ENCODE measurements around the gene CDY1B. TPM values are rescaled to one million over a fixed set of nuclear protein-coding genes. Genes with fewer than 3 reads are reported as not detected.
"Not testable (repeated sequence)": the region's sequence is repeated elsewhere in the genome, so short reads cannot be mapped to it uniquely, and the experiment has no call there.

CDY1B gene
- total RNA-seq, result not detected
- polyA plus RNA-seq, result not detected
- long read RNA-seq, donor 1, result 0 reads
- long read RNA-seq, donor 2, result 0 reads
- long read RNA-seq, donor 3, result 0 reads
- long read RNA-seq, donor 4, result 0 reads
- long read RNA-seq, donor 5, result 0 reads

DNA sequence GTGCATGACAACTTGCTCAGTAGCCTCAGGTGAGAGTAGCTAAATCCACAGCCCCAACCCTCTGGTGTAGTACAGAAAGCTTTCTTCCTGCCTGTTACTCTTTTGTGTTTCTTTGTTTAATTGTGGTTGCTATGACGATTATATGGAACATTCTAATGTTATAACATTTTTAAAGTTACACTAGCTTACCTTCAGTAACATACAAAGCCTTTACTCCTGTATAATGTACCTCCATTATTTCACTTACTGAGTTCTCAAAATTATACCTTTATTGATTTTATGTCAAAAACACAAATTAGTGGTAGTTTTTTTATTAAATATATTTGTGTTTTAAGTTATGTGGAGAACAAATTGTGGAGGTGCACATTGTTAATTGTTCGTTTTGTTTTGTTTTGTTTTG, at the start of gene CDY1B:
Gene CDY1B, minus strand, starts transcription at position 101 of the 400 bp plus-strand sequence. CDS start 331 bp downstream, outside the sequence.
- not testable (repeated sequence) for DNase-seq; H3K4me1 ChIP-seq (ENCODE audit: control insufficient read depth in 5 of 5, insufficient read depth in 5 of 5, low read length in 5 of 5); H3K36me3 ChIP-seq (ENCODE audit: control insufficient read depth in 4 of 4, insufficient read depth in 4 of 4, low read length in 4 of 4); ATAC-seq (ENCODE audit: insufficient read depth, low FRiP score); H3K9me3 ChIP-seq (ENCODE audit: control insufficient read depth in 4 of 4, insufficient read depth in 3 of 4, low read length in 3 of 4); H3K27me3 ChIP-seq (ENCODE audit: control insufficient read depth in 3 of 3, insufficient read depth in 3 of 3, low read length in 2 of 3); H3K27ac ChIP-seq (ENCODE audit: low read depth in 1 of 2, low read length in 1 of 2); H3K4me3 ChIP-seq; H3K9ac ChIP-seq (ENCODE audit: insufficient read depth in 1 of 2, low read length in 2 of 2)
- WGBS, 2 donors, result no CpG with 5 or more reads among the region's 2 CpGs

- not testable (repeated sequence) for H3K27ac ChIP-seq (ENCODE audit: low read depth in 1 of 2, low read length in 1 of 2); DNase-seq; H3K36me3 ChIP-seq (ENCODE audit: control insufficient read depth in 4 of 4, insufficient read depth in 4 of 4, low read length in 4 of 4); H3K4me1 ChIP-seq (ENCODE audit: control insufficient read depth in 5 of 5, insufficient read depth in 5 of 5, low read length in 5 of 5); H3K9ac ChIP-seq (ENCODE audit: insufficient read depth in 1 of 2, low read length in 2 of 2); ATAC-seq (ENCODE audit: insufficient read depth, low FRiP score); H3K4me3 ChIP-seq; H3K9me3 ChIP-seq (ENCODE audit: control insufficient read depth in 4 of 4, insufficient read depth in 3 of 4, low read length in 3 of 4); H3K27me3 ChIP-seq (ENCODE audit: control insufficient read depth in 3 of 3, insufficient read depth in 3 of 3, low read length in 2 of 3)
Measured at GRCh38 chrY:24049525-24049924, 1.7 kb upstream of the CDY1B start.

DNA sequence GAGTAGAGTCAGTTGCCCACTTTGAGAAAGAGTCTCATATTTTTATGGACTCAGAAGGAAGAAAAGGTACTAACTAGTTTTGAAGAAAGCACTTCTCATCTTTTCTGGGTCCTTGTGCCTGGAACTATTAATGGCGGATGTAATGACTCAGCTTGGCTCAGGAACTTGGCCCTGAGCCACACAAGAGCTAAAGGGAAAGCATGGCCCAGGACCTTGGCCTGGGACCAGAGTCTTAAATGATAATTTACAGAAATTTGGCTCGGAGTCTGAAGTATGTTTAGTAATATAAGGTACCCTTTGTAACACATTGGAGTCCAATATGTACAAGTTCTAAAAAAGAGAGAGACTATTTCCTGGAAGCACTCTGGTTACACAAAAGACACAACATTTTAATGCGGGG, 4.6 kb downstream of the CDY1B start:
- no CpG with 5 or more reads among the region's 3 CpGs for WGBS, 2 donors
- not testable (repeated sequence) for DNase-seq

GRCh38 chrY:24039008-24039718, 8.7 kb downstream of the CDY1B start:
- DNase-seq; ATAC-seq (ENCODE audit: insufficient read depth, low FRiP score); H3K9me3 ChIP-seq (ENCODE audit: control insufficient read depth in 4 of 4, insufficient read depth in 3 of 4, low read length in 3 of 4); H3K4me3 ChIP-seq; H3K27ac ChIP-seq (ENCODE audit: low read depth in 1 of 2, low read length in 1 of 2); H3K9ac ChIP-seq (ENCODE audit: insufficient read depth in 1 of 2, low read length in 2 of 2); H3K27me3 ChIP-seq (ENCODE audit: control insufficient read depth in 3 of 3, insufficient read depth in 3 of 3, low read length in 2 of 3); H3K36me3 ChIP-seq (ENCODE audit: control insufficient read depth in 4 of 4, insufficient read depth in 4 of 4, low read length in 4 of 4); H3K4me1 ChIP-seq (ENCODE audit: control insufficient read depth in 5 of 5, insufficient read depth in 5 of 5, low read length in 5 of 5): not testable (repeated sequence)
- no CpG with 5 or more reads among the region's 4 CpGs for WGBS, 2 donors

More for the DNA sequence above, 4.6 kb downstream of the CDY1B start:
- H3K4me1 ChIP-seq (ENCODE audit: control insufficient read depth in 5 of 5, insufficient read depth in 5 of 5, low read length in 5 of 5); H3K27ac ChIP-seq (ENCODE audit: low read depth in 1 of 2, low read length in 1 of 2); H3K4me3 ChIP-seq; H3K9me3 ChIP-seq (ENCODE audit: control insufficient read depth in 4 of 4, insufficient read depth in 3 of 4, low read length in 3 of 4); H3K36me3 ChIP-seq (ENCODE audit: control insufficient read depth in 4 of 4, insufficient read depth in 4 of 4, low read length in 4 of 4); H3K27me3 ChIP-seq (ENCODE audit: control insufficient read depth in 3 of 3, insufficient read depth in 3 of 3, low read length in 2 of 3); H3K9ac ChIP-seq (ENCODE audit: insufficient read depth in 1 of 2, low read length in 2 of 2); ATAC-seq (ENCODE audit: insufficient read depth, low FRiP score): not testable (repeated sequence)

GRCh38 chrY:24026212-24027103, 21.4 kb downstream of the CDY1B start:
- H3K9me3 ChIP-seq (ENCODE audit: control insufficient read depth in 4 of 4, insufficient read depth in 3 of 4, low read length in 3 of 4); H3K4me3 ChIP-seq; DNase-seq; H3K27ac ChIP-seq (ENCODE audit: low read depth in 1 of 2, low read length in 1 of 2); H3K9ac ChIP-seq (ENCODE audit: insufficient read depth in 1 of 2, low read length in 2 of 2); ATAC-seq (ENCODE audit: insufficient read depth, low FRiP score); H3K36me3 ChIP-seq (ENCODE audit: control insufficient read depth in 4 of 4, insufficient read depth in 4 of 4, low read length in 4 of 4); H3K27me3 ChIP-seq (ENCODE audit: control insufficient read depth in 3 of 3, insufficient read depth in 3 of 3, low read length in 2 of 3); H3K4me1 ChIP-seq (ENCODE audit: control insufficient read depth in 5 of 5, insufficient read depth in 5 of 5, low read length in 5 of 5): not testable (repeated sequence)
- no CpG with 5 or more reads among the region's 9 CpGs for WGBS, 2 donors
